Stimulated activated CD4-positive, alpha-beta T cell treated with anti-CD3 and anti-CD28 coated beads, TNF-alpha, amount 100 ng/mL, for 4 hours (primary cell): ENCODE measurements around the gene COX4I2.
"Not testable (repeated sequence)": the region's sequence is repeated elsewhere in the genome, so short reads cannot be mapped to it uniquely, and the experiment has no call there.

ENCODE experiments used
- DNase-seq, 3 experiments: peaks; one replicate each; pipeline ENCODE4 v3.0.0-alpha.2; 2020; ENCODE audit warnings: low read depth in 3 of 3

The COX4I2 gene

DNA sequence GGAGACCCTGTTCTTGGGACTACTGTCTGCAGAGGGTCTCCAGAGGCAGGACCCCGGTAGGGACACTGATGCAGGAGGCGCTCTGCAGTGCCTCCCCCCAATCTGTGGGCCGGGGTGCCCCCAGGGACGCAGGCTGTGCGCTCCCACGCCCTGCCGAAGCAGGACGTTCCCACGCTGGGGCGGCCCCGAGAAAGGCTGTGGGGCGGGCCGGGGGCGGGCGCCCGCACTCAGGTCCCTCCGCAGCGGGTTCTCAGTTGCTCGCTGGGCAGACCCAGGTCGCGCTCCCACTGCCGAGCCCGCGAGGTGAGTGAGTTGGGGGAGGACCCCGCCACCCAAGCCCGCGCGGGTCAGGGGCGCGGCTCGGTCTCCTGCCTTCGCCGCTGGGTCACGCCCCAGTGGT is at the start of gene COX4I2:
COX4I2 (plus strand) TSS at position 253 of the 400 bp plus-strand sequence. CDS start 1,106 bp downstream, outside the sequence.
- no peak for DNase-seq

- DNase-seq = no peak
Observed at GRCh38 chr20:31590717-31591225, 46.9 kb upstream of the COX4I2 start.

DNA sequence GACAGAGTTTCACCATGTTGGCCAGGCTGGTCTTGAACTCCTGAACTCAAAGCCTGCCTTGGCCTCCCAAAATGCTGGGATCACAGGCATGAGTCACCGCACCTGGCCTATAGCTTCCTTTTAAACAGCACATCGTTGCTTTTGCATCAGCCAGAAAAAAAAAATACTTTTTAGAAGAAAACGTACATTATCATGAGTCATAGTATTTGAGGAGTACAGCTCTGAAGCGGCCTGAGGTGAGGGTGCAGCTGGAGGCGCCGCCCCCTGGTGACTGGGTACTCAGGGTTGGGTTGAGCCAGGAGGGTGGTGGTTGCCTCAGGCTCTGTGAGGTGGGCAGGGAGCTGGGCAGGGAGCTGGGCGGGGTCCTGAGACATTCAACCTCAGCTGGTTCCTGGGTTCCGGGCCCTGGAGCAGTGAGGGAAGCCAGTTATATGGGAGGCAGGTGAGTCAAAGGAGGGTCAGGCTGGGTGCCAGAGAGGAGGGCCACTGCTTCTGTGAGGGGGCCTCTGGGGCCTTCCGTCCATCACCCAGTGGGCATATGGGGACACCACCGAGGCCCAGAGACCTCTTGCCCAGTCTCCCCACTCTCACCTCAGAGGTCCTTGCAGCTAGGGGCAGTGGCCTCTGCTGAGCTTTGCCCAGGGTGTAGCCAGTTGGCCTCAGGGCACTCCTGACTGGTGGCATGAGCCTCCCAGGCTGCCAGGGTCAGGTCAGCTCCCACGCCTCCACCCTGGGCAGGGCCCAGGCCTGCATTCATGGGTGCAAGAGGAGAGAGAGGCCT is 44.3 kb upstream of the COX4I2 start:
- no peak for DNase-seq

GRCh38 chr20:31594002-31594557 is 43.6 kb upstream of the COX4I2 start:
- DNase-seq = no peak

GRCh38 chr20:31594558-31595379 is 42.9 kb upstream of the COX4I2 start:
- DNase-seq = no peak

GRCh38 chr20:31595380-31595653 is 42.4 kb upstream of the COX4I2 start:
- DNase-seq = no peak

DNA sequence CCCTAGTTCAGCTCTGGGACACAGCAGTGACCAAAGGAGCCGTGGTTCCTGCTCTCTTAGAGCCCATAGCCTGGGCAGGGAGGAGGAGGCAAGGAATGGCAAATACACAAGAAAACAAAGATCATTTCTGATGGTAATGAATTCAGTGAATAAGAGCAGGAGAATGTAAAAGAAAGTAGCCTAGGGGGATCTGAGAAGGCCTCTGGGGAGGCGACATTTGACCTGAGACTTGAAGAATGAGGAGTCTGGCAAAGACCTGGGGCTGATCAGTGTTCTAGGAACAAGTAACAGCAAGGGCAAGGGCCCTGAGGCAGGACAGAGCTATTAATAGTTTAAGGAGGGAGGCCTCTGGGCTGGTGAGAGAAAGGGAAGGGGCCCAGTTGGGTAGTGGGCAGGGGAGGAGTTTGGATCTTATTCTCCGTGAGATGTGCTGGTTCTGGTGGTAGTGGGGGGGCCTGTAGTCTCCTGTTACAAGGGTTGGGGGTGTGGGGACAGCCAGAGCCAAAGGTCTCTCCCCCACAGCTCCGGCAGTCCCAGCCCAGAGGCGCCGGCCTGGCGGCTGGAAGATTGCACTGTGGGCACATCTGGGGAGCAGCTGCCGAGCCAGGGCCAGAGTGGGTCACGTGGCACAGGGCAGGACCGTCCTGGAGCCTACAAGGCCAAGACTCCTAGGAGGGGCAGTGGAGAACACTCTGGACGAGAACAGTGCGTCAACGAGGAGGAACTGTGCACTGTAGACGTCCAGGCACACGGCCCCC is 41.9 kb upstream of the COX4I2 start:
- DNase-seq = no peak

DNA sequence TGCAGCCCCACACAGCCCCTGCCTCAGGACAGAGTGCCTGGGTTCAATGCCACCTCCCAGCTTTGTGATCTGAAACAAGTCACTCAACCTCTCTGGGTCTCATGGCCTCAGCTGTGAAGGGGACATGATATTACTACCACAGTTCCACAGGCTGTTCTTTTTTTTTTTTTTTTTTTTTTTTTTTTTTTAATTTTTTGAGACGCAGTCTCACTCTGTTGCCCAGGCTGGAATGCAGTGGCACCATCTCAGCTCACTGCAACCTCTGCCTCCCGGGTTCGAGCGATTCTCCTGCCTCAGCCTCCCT is 41.3 kb upstream of the COX4I2 start:
- not testable (repeated sequence) for DNase-seq

DNA sequence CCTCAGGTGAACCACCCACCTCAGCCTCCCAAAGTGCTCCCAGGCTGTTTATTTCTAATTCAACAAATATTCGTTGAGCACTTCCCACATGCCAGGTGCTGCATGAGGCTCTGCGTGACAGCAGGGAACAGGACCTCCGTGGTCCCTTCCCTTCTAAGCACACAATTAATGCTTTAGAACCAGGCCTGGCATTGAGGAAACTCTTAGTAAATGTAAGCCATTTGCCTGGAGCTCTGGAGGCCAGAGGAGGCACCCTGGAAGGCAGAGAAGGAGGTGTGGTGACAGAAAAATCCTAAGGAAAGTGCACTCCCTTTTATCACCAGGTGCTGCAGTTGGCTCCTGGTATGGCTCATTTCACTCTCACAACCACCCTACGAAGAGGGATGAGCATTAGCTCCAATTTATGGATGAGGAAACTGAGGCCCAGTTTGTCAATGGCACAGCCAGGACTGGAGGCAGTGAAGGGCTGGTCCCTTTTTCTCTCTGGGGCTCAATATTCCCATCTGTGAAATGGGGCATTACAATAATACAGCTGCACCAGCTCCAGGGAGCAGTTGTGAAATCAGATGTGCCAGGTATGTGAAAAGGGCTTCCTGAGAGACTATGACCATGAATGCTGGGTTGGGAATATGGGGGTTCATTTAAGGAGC is 40.8 kb upstream of the COX4I2 start:
- no peak for DNase-seq

GRCh38 chr20:31597481-31597855 is 40.2 kb upstream of the COX4I2 start:
- no peak for DNase-seq

- DNase-seq = no peak
Observed at GRCh38 chr20:31602431-31602778, 35.3 kb upstream of the COX4I2 start.

GRCh38 chr20:31602779-31603441 is 34.8 kb upstream of the COX4I2 start:
- DNase-seq = no peak

DNA sequence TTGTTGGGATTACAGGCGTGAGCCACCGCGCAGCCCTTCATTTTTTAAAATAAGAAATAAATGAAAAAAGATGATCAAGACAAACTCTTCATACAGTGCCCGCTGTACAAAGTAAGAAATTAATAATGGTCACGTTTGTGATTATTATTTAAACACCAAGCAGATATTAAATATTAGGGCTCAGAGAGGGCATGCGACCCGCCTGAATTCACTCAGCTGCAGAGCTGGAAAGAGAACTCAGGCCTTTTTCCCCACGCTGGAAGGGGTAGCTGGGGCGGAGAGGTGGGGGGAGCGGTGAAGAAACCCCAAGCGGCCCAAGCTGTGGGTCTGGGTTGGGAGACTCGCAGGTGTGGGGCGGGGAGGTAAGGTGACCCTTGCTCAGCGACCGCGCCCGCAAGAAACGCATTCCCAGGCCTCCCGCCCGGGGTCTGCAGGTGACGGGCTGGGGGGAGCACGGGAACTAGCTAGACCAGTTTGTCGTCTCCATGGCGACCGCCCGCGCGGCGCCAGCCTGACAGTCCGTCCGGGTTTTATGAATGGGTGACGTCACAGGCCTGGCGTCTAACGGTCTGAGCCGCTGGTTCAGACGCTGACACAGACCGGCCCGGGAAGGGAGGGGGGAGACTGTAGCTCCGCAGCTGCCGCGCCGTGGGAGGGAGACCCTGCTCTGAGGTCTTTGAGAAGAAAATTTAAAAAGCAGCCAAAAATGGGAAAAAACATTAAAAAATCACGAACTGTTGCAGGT is 33.7 kb upstream of the COX4I2 start:
- DNase-seq = peak in 2 of 3 experiments; percentile 32 to 51

DNA sequence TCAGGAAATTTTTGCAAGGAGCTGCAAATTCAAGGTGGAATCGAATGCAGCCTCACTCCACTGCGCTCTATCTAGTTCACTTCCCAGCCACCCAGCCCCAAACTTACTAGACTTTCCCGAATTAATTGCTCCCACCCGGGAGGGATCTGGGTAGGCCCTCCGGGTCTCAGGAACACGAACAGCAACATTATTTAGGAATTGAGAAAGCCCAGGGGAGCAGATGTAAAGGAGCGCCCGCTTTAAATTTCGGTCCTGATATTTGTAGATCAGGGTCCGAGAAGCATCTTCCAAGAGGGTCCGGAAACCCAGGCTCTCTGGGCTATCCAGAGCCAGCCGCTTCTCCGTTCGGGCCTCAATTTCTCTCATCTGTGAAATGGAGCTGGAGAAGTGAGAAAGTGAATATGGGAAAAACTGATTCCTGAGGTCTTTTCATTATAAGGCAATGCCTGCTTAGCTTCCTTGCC is 33.1 kb upstream of the COX4I2 start:
- no peak for DNase-seq

DNA sequence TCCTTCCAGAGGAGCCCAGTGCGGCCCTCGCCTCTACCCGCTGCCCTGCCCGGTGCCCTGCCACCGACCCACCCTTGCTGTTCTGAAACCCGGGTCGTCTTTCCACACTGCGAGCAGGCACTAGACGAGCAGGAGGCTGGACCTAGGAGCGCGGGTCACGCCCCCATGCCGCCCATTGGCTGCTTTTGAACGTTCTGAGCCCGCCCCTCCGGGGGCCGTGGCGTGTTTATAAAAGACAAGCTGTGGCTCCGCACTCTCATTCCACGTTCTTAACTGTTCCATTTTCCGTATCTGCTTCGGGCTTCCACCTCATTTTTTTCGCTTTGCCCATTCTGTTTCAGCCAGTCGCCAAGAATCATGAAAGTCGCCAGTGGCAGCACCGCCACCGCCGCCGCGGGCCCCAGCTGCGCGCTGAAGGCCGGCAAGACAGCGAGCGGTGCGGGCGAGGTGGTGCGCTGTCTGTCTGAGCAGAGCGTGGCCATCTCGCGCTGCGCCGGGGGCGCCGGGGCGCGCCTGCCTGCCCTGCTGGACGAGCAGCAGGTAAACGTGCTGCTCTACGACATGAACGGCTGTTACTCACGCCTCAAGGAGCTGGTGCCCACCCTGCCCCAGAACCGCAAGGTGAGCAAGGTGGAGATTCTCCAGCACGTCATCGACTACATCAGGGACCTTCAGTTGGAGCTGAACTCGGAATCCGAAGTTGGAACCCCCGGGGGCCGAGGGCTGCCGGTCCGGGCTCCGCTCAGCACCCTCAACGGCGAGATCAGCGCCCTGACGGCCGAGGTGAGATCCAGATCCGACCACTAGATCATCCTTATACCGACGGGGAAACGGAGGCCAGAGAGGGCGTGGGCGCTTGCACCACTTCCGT is 32.4 kb upstream of the COX4I2 start, which contains the start of gene ID1:
ID1 (plus strand) TSS at position 259 of the 871 bp plus-strand sequence; CDS start at position 358, 99 bp downstream.
- peak; percentile 76 to 87 (median 86) for DNase-seq

GRCh38 chr20:31605902-31606803 is 31.6 kb upstream of the COX4I2 start:
- no peak for DNase-seq

DNA sequence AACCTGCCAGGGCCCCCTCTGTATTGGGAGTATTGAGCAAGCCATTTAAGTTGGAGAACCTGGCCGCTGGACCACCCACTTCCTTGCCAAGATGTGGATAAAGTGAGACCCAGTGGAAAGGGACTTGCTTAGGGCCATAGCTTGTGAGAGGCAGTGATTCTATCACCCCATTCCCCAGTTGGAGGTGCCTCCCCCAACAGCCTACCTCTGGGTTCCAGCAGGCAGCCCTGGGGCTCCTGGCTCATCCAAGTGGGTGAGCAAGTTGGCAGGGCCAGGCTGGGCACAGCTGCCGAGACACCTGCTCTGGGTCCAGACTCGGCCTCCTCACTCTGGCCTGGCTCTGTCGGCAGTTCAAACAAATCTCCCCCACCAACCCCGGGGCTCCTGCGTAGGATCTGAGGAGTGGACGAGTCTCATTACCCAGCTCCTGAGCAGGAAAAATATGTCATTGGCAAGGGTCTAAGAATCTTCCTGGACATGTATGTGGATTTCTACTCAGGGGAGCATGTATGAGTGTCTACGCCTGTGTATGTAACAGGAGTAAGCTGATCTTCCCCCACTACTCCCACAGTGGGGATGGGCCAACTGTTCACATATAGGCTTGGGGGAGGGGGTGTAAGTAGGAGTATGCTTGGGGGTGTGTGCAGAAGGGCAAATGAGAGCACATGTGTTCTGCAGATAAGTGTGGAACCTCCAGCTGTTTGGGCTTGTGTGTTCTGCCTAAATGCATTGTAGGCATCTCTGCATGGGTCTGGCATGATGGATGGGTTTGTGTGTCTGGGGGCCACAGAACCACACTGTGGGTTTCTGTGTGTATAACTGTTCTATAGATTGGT is 30.7 kb upstream of the COX4I2 start:
- no peak for DNase-seq
